ENCODE data around the gene JPT2. TPM values are rescaled to one million over a fixed set of nuclear protein-coding genes. Genes with fewer than 3 reads are reported as not detected.

Gene JPT2
- total RNA-seq, 1 experiment from 2014 or later = 131 TPM

- POLR2A ChIA-PET = interaction anchor here (0.9 to 4.8 kb wide), 11 partner anchors 10 to 98 kb away, joined by 3 to 130 read pairs (median 30); partner anchors contain the start of genes CRAMP1, EME2, IFT140 and JPT2
- TF ChIP-seq CTCF (IDR thresholded peaks at IDR 0.05; ENCODE audit: unreplicated experiment) = no peak
- BruUV-seq (replicated peaks) = no TSS peak
- Mint-ChIP-seq H3K36me3 (ENCODE audit: insufficient read depth, unreplicated experiment) (peaks cover 18% of the 10 kb centered on the region), H3K4me1 (ENCODE audit: insufficient read depth, unreplicated experiment) (peaks cover 9% of the 10 kb centered on the region), H3K4me3 (ENCODE audit: unreplicated experiment) (peak overlapping the region; percentile 83), H3K27ac (ENCODE audit: low read depth, unreplicated experiment) (peak overlapping the region; percentile 81), H3K27me3 (ENCODE audit: insufficient read depth, unreplicated experiment) (no peaks in the 10 kb centered on the region), H3K9me3 (ENCODE audit: unreplicated experiment) (no peaks in the 10 kb centered on the region)
- DNase-seq (ENCODE audit: unreplicated experiment) = no peak
- CTCF ChIA-PET = interaction anchor here (0.6 to 2.7 kb wide), 13 partner anchors 18 to 1631 kb away, joined by 3 to 15 read pairs (median 4); partner anchors contain the start of gene JPT2
- intact Hi-C loops (cut with micrococcal nuclease) = loop anchor here (5.0 to 10.0 kb wide), 2 partner anchors 96 to 283 kb away; partner anchors contain the start of genes CRAMP1, IFT140 and UQCC4
These were observed 30.1 kb downstream of the JPT2 start for GRCh38 chr16:1708083-1708767.

GRCh38 chr16:1708768-1709180 lies 30.7 kb downstream of the JPT2 start:
- intact Hi-C loops (cut with micrococcal nuclease) = loop anchor here (5.0 to 10.0 kb wide), 2 partner anchors 96 to 284 kb away; partner anchors contain the start of genes CRAMP1, IFT140 and UQCC4
- BruUV-seq (replicated peaks) = no TSS peak

GRCh38 chr16:1709356-1709755 lies 31.3 kb downstream of the JPT2 start:
- CTCF ChIA-PET = interaction anchor here (1.1 to 2.7 kb wide), 3 partner anchors 19 to 65 kb away, joined by 4 to 15 read pairs (median 5); no protein-coding TSS in a partner anchor
- intact Hi-C loops (cut with micrococcal nuclease) = loop anchor here (5.0 to 10.0 kb wide), 2 partner anchors 97 to 285 kb away; partner anchors contain the start of genes CRAMP1, IFT140 and UQCC4
- Mint-ChIP-seq H3K27ac (ENCODE audit: low read depth, unreplicated experiment) (no peak overlapping the region), H3K4me3 (ENCODE audit: unreplicated experiment) (no peak overlapping the region), H3K36me3 (ENCODE audit: insufficient read depth, unreplicated experiment) (peaks cover 10% of the 10 kb centered on the region), H3K9me3 (ENCODE audit: unreplicated experiment) (no peaks in the 10 kb centered on the region), H3K4me1 (ENCODE audit: insufficient read depth, unreplicated experiment) (peaks cover 9% of the 10 kb centered on the region), H3K27me3 (ENCODE audit: insufficient read depth, unreplicated experiment) (no peaks in the 10 kb centered on the region)
- POLR2A ChIA-PET = interaction anchor here (4.8 kb wide), 1 partner anchor 61 kb away, joined by 57 read pairs; the partner anchor contains the start of genes EME2, MRPS34 and NME3
- DNase-seq (ENCODE audit: unreplicated experiment) = no peak
- no TSS peak for BruUV-seq (replicated peaks)
- TF ChIP-seq CTCF (IDR thresholded peaks at IDR 0.05; ENCODE audit: unreplicated experiment) = no peak

More at GRCh38 chr16:1708768-1709180, 30.7 kb downstream of the JPT2 start:
- no peak overlapping the region for H3K27ac Mint-ChIP-seq (ENCODE audit: low read depth, unreplicated experiment)
- DNase-seq (ENCODE audit: unreplicated experiment) = no peak
- peaks cover 13% of the 10 kb centered on the region for H3K36me3 Mint-ChIP-seq (ENCODE audit: insufficient read depth, unreplicated experiment)
- peaks cover 9% of the 10 kb centered on the region for H3K4me1 Mint-ChIP-seq (ENCODE audit: insufficient read depth, unreplicated experiment)
- ChIA-PET POLR2A (interaction anchor here (4.0 to 4.8 kb wide), 3 partner anchors 19 to 98 kb away, joined by 36 to 130 read pairs (median 57); partner anchors contain the start of genes CRAMP1, EME2, IFT140 and MRPS34), CTCF (interaction anchor here (0.6 to 2.7 kb wide), 7 partner anchors 18 to 1632 kb away, joined by 3 to 15 read pairs (median 4); no protein-coding TSS in a partner anchor)
- no peaks in the 10 kb centered on the region for H3K9me3 Mint-ChIP-seq (ENCODE audit: unreplicated experiment)
- no peak overlapping the region for H3K4me3 Mint-ChIP-seq (ENCODE audit: unreplicated experiment)
- no peaks in the 10 kb centered on the region for H3K27me3 Mint-ChIP-seq (ENCODE audit: insufficient read depth, unreplicated experiment)
- TF ChIP-seq CTCF (IDR thresholded peaks at IDR 0.05; ENCODE audit: unreplicated experiment) = no peak
